DND-41 (cell line): ENCODE measurements around the gene DLG2.

Experiments used
- ATAC-seq: fragments of 200-7000 bp; cut with Tn5 transposase; 3 replicates; pipeline ENCODE4 v1.9.1; 2021; ENCODE audit warnings: low read depth; ENCODE audit not compliant: insufficient read depth
- DNase-seq: peaks from one replicate; pipeline ENCODE4 v3.0.0-alpha.2; 2020
- H2AFZ ChIP-seq: 2 replicates; pipeline ENCODE4 v1.6.0; 2012; ENCODE audit warnings: low read depth, low read length
- H3K27ac ChIP-seq: 2 replicates; pipeline ENCODE4 v1.5.1; 2012; ENCODE audit warnings: low read length, inconsistent platforms
- H3K27me3 ChIP-seq: fragments of 200-600 bp; sonication (generic); 2 replicates; pipeline ENCODE4 v1.6.0; 2012; ENCODE audit warnings: low read length, mild to moderate bottlenecking, inconsistent platforms; ENCODE audit not compliant: insufficient read depth, poor library complexity
- H3K36me3 ChIP-seq: 2 replicates; pipeline ENCODE4 v1.5.1; 2012; ENCODE audit warnings: low read length, inconsistent platforms; ENCODE audit not compliant: insufficient read depth
- H3K4me1 ChIP-seq: 2 replicates; pipeline ENCODE4 v1.5.1; 2012; ENCODE audit warnings: mild to moderate bottlenecking, low read length; ENCODE audit not compliant: insufficient read depth
- H3K4me2 ChIP-seq: 2 replicates; pipeline ENCODE4 v1.6.0; 2012; ENCODE audit warnings: mild to moderate bottlenecking, moderate library complexity, low read length, inconsistent platforms; ENCODE audit not compliant: insufficient read depth
- H3K4me3 ChIP-seq, 2 experiments: fragments of 200-600 bp in 1 of 2; shearing (Covaris generic) in 1 of 2; 2 replicates each; pipeline ENCODE4 v1.5.1; 2012 to 2016; ENCODE audit warnings: inconsistent platforms in 2 of 2, low read length in 2 of 2, mild to moderate bottlenecking in 2 of 2, low read depth in 1 of 2, moderate library complexity in 1 of 2
- H3K79me2 ChIP-seq: 2 replicates; pipeline ENCODE4 v1.6.0; 2012; ENCODE audit warnings: low read length, inconsistent platforms; ENCODE audit not compliant: insufficient read depth
- H3K9ac ChIP-seq: 2 replicates; pipeline ENCODE4 v1.6.0; 2012; ENCODE audit warnings: low read depth, mild to moderate bottlenecking, inconsistent platforms, low read length, moderate library complexity
- H3K9me3 ChIP-seq: 2 replicates; pipeline ENCODE4 v1.5.1; 2012; ENCODE audit warnings: low read length, moderate library complexity, mild to moderate bottlenecking, inconsistent platforms; ENCODE audit not compliant: insufficient read depth, severe bottlenecking
- H4K20me1 ChIP-seq: 2 replicates; pipeline ENCODE4 v1.6.0; 2012; ENCODE audit warnings: low read length; ENCODE audit not compliant: insufficient read depth
- CTCF ChIP-seq: IDR thresholded peaks from 2 replicates; pipeline ENCODE4 v1.5.1; 2012; ENCODE audit warnings: borderline replicate concordance, low read length, moderate library complexity, mild to moderate bottlenecking; ENCODE audit not compliant: poor library complexity, severe bottlenecking; ENCODE audit errors: extremely low read depth
- EZH2 ChIP-seq: IDR thresholded peaks from 3 replicates; pipeline ENCODE4 v1.6.1; 2012; ENCODE audit warnings: borderline replicate concordance, low read depth, mild to moderate bottlenecking, moderate library complexity, low read length, inconsistent platforms; ENCODE audit not compliant: severe bottlenecking

Gene DLG2

DNA sequence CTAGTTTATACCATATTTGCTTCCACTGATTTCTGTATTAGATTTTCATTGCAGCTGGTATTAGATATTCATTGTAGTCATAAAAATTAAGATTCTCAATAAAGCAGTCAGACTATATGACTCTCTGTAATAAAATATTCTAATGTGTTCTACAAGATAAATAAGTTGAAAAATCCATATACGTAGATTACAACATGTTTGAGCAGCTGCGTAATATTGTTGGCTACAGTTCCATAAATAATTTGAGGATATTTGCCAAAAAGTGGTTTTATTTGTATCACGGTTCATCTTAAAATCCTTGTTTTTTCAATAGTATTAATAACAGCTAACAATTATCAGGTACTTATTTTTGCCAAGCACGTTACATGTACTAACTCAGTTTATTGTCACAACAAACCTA lies 1672.4 kb downstream of the DLG2 start:
- Histone ChIP-seq H4K20me1 (no peaks in the 10 kb centered on the region), H3K27ac (no peak overlapping the region), H3K36me3 (no peaks in the 10 kb centered on the region), H3K4me3 (no peak overlapping the region), H3K9me3 (no peaks in the 10 kb centered on the region), H3K4me2 (no peak overlapping the region), H3K27me3 (no peaks in the 10 kb centered on the region), H3K4me1 (no peaks in the 10 kb centered on the region), H2AFZ (no peak overlapping the region), H3K9ac (no peak overlapping the region), H3K79me2 (no peaks in the 10 kb centered on the region)
- no peak for ATAC-seq
- no peak for DNase-seq
- TF ChIP-seq CTCF (no peak), EZH2 (no peak)

- Histone ChIP-seq H3K9ac (no peak overlapping the region), H3K36me3 (no peaks in the 10 kb centered on the region), H2AFZ (no peak overlapping the region), H3K4me3 (no peak overlapping the region), H3K4me1 (no peaks in the 10 kb centered on the region), H3K27ac (no peak overlapping the region), H3K27me3 (no peaks in the 10 kb centered on the region), H3K79me2 (no peaks in the 10 kb centered on the region), H3K4me2 (no peak overlapping the region), H3K9me3 (no peaks in the 10 kb centered on the region), H4K20me1 (no peaks in the 10 kb centered on the region)
- TF ChIP-seq CTCF = no peak
- TF ChIP-seq EZH2 = no peak
- ATAC-seq = no peak
- DNase-seq = no peak
These were observed 1675.6 kb downstream of the DLG2 start for GRCh38 chr11:83951521-83951920.

DNA sequence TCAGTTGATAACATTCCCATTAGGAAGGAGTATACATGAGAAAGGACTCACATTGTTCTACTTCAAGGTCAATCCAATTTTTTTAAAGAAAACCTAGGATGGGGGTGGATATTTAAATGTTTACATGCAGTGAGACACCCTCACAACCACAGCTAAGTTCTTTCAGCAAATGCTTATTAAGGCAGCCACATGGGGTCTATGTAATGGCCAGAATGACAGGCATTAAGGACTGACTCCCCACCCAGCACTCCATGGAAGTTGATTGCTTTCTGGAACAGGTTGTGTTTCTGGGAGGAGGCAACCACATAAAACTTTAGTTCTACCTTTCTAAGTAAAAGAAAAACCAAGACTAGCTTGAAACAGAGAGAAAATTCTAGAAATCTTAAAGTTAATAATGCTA lies 1678.9 kb downstream of the DLG2 start:
- H3K4me2 ChIP-seq = no peak overlapping the region
- no peaks in the 10 kb centered on the region for H3K36me3 ChIP-seq
- H3K9ac ChIP-seq = no peak overlapping the region
- no peaks in the 10 kb centered on the region for H3K27me3 ChIP-seq
- no peaks in the 10 kb centered on the region for H3K4me1 ChIP-seq
- no peak for TF ChIP-seq CTCF
- TF ChIP-seq EZH2 = no peak
- no peak overlapping the region for H3K27ac ChIP-seq
- DNase-seq (no peak), ATAC-seq (no peak)
- H2AFZ ChIP-seq = no peak overlapping the region
- no peaks in the 10 kb centered on the region for H3K9me3 ChIP-seq
- H4K20me1 ChIP-seq = no peaks in the 10 kb centered on the region
- H3K4me3 ChIP-seq = no peak overlapping the region
- H3K79me2 ChIP-seq = no peaks in the 10 kb centered on the region

DNA sequence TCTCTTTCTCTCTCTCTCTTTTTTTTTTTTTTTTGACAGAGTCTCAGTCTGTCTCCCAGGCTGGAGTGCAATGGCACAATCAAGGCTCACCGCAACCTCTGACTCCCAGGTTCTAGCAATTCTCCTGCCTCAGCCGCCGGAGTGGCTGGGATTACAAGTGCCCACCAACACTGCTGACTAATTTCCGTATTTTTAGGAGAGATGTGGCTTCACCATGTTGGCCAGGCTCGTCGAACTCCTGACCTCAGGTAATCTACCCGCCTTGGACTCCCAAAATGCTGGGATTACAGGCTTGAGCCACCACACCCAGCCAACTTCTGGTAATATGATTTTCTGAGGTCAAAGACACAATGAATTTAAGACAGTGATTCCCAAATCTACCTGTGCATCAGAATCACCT lies 1681.2 kb downstream of the DLG2 start:
- Histone ChIP-seq H3K4me2 (no peak overlapping the region), H3K9ac (no peak overlapping the region), H3K4me3 (no peak overlapping the region), H3K27ac (no peak overlapping the region), H2AFZ (no peak overlapping the region), H3K79me2 (no peaks in the 10 kb centered on the region), H3K9me3 (no peaks in the 10 kb centered on the region), H3K4me1 (no peaks in the 10 kb centered on the region), H3K27me3 (no peaks in the 10 kb centered on the region), H4K20me1 (no peaks in the 10 kb centered on the region), H3K36me3 (no peaks in the 10 kb centered on the region)
- no peak for ATAC-seq
- no peak for TF ChIP-seq CTCF
- DNase-seq = no peak
